HepG2 (cell line): ENCODE data around the gene UBC. TPM values are rescaled to one million over a fixed set of nuclear protein-coding genes. Genes with fewer than 3 reads are reported as not detected.

Experiments used
- ATAC-seq: fragments of 200-7000 bp; cut with Tn5 transposase; 3 replicates; pipeline ENCODE4 v1.9.1; 2020; ENCODE audit warnings: mild to moderate bottlenecking, moderate library complexity
- BruUV-seq: library from RNA; stranded (reverse); fragments of 400-500 nt; replicated peaks from 2 replicates; lab custom pipeline; 2021; lab: Mats Ljungman, UMichigan
- CTCF ChIA-PET: fragments of 300-600 bp; formaldehyde crosslinking; extraction: SDS; loops from one replicate; lab custom pipeline; 2021; ENCODE audit warnings: low total read pairs, inconsistent platforms, low intra/inter-chr PET ratio; lab: Yijun Ruan, JAX
- POLR2A ChIA-PET: fragments of 350-600 bp; sonication (Branson Sonifier 250); formaldehyde crosslinking; loops from one replicate; lab custom pipeline; 2020; ENCODE audit warnings: antibody characterized with exemption, inconsistent platforms; lab: Yijun Ruan, JAX
- DNase-seq: peaks from one replicate; pipeline ENCODE4 v3.0.0-alpha.2; 2015; ENCODE audit warnings: low spot score
- FAIRE-seq: peaks from 3 replicates; lab custom pipeline; 2011; peaks lifted over from hg19 to GRCh38; lab: Jason Lieb, UNC
- H2AFZ ChIP-seq: one replicate; pipeline ENCODE4 v1.6.1; 2011; ENCODE audit warnings: low read length, inconsistent platforms
- H3K27ac ChIP-seq: fragments of 300-600 bp; 3 replicates; pipeline ENCODE4 v1.8.0; 2011; ENCODE audit warnings: mixed run types, mild to moderate bottlenecking, mixed read lengths, low read length, inconsistent platforms; ENCODE audit not compliant: insufficient read depth; ENCODE audit errors: extremely low read length
- H3K27me3 ChIP-seq, 2 experiments: fragments of 200-600 bp in 1 of 2; 2 replicates in 1 of 2; 3 replicates in 1 of 2; pipeline versions ENCODE4 v1.6.0 to v1.8.0; 2011; ENCODE audit warnings: low read length in 2 of 2, mild to moderate bottlenecking in 2 of 2, moderate library complexity in 2 of 2, inconsistent platforms in 1 of 2; ENCODE audit not compliant: insufficient read depth in 2 of 2, control insufficient read depth in 1 of 2
- H3K36me3 ChIP-seq, 2 experiments: fragments of 200-600 bp in 1 of 2; replicated peaks in 1 of 2; 2 replicates in 1 of 2; 3 replicates in 1 of 2; pipeline versions ENCODE4 v1.5.1 to v1.8.0; 2011; ENCODE audit warnings: low read length in 2 of 2, inconsistent platforms in 1 of 2; ENCODE audit not compliant: insufficient read depth in 2 of 2, control insufficient read depth in 1 of 2
- H3K4me1 ChIP-seq: 2 replicates; pipeline ENCODE4 v1.5.1; 2012; ENCODE audit warnings: low read length, inconsistent platforms; ENCODE audit not compliant: insufficient read depth
- H3K4me2 ChIP-seq: 2 replicates; pipeline ENCODE4 v1.6.0; 2011; ENCODE audit warnings: low read depth, low read length, inconsistent platforms
- H3K4me3 ChIP-seq, 3 experiments: fragments of 200-600 bp in 1 of 3; sonication (generic), shearing (Covaris generic) in 1 of 3; replicated peaks in 1 of 3; 2 replicates each; pipeline ENCODE4 v1.5.1; 2011 to 2016; ENCODE audit warnings: low read length in 3 of 3, inconsistent platforms in 2 of 3, low read depth in 2 of 3, mild to moderate bottlenecking in 2 of 3, control low read depth in 1 of 3, mixed read lengths in 1 of 3; ENCODE audit not compliant: insufficient read depth in 1 of 3
- H3K79me2 ChIP-seq: one replicate; pipeline ENCODE4 v1.6.1; 2011; ENCODE audit warnings: low read length, inconsistent platforms; ENCODE audit not compliant: insufficient read depth
- H3K9ac ChIP-seq: 2 replicates; pipeline ENCODE4 v1.6.0; 2011; ENCODE audit warnings: mild to moderate bottlenecking, low read depth, low read length, inconsistent platforms; ENCODE audit not compliant: insufficient read depth
- H3K9me3 ChIP-seq: 2 replicates; pipeline ENCODE4 v1.5.1; 2012; ENCODE audit warnings: mild to moderate bottlenecking, low read length
- H4K20me1 ChIP-seq: 2 replicates; pipeline ENCODE4 v1.6.0; 2011; ENCODE audit warnings: inconsistent platforms, mild to moderate bottlenecking, low read length, moderate library complexity; ENCODE audit not compliant: insufficient read depth
- ELF3 ChIP-seq: IDR thresholded peaks from 2 replicates; pipeline ENCODE4 v1.6.1; 2016; ENCODE audit warnings: missing genetic modification reagents, missing compliant biosample characterization
- HDAC1 ChIP-seq: sonication (generic); formaldehyde crosslinking; IDR thresholded peaks from 2 replicates; pipeline ENCODE4 v1.5.1; 2020; ENCODE audit warnings: mild to moderate bottlenecking, missing genetic modification reagents
- PTBP1 ChIP-seq: fragments of 200-400 bp; formaldehyde crosslinking; IDR thresholded peaks from 2 replicates; pipeline ENCODE4 v1.6.1; 2018; ENCODE audit warnings: low read length, low read depth; ENCODE audit not compliant: poor library complexity, severe bottlenecking
- RXRA ChIP-seq: sonication (generic); formaldehyde crosslinking; IDR thresholded peaks from 2 replicates; pipeline ENCODE4 v1.5.1; 2020; ENCODE audit warnings: missing genetic modification reagents
- ZNF615 ChIP-seq: sonication (generic); formaldehyde crosslinking; IDR thresholded peaks from 2 replicates; pipeline ENCODE4 v1.5.0; 2020; ENCODE audit warnings: mild to moderate bottlenecking, missing genetic modification reagents, borderline replicate concordance
- ZNF629 ChIP-seq: sonication (generic); formaldehyde crosslinking; conservative IDR thresholded peaks from 2 replicates; pipeline ENCODE4 v1.5.0; 2020; ENCODE audit warnings: missing genetic modification reagents
- WGBS: methylation state at CpG from one replicate; pipeline ENCODE4 v1.1.6; 2017; ENCODE audit warnings: low lambda C conversion rate; 5-methylcytosine and 5-hydroxymethylcytosine counted together
- in situ Hi-C: cut with HindIII; loops from 2 replicates; pipeline ENCODE4 v1.10.0; 2017; ENCODE audit warnings: low pct_unique_long_range_greater_than_20kb; ENCODE audit not compliant: extremely low pct_ligation_motif_present
- intact Hi-C: fragments of 100-400 bp; cut with micrococcal nuclease; formaldehyde crosslinking; loops from one replicate; pipeline ENCODE4 v1.10.0; 2022; ENCODE audit not compliant: unreplicated experiment
- polyA plus RNA-seq, 8 experiments: library from polyadenylated mRNA; depleted of rRNA in 3 of 8; stranded (reverse) in 7 of 8; unstranded in 1 of 8; fragments of >200 nt; fragmentation: Illumina TruSeq in 4 of 8; extraction: Trizol in 4 of 8; gene quantifications; 2 replicates each; pipeline versions ENCODE4 v1.2.1 to v1.2.3, GENCODE V29; 2011 to 2016; ENCODE audit warnings: low read depth in 4 of 8, missing spikeins in 1 of 8, mixed read lengths in 1 of 8; ENCODE audit not compliant: insufficient read depth in 1 of 8
- total RNA-seq, 5 experiments: library from RNA; depleted of rRNA; stranded (reverse); fragments of >200 nt; fragmentation: Illumina TruSeq; extraction: Trizol; gene quantifications; 2 replicates each; pipeline ENCODE4 v1.2.3, GENCODE V29; 2016; ENCODE audit warnings: low read depth in 1 of 5
- TF ChIP-seq, protein P1 (sequence below), 2 experiments: sonication (generic) in 1 of 2; formaldehyde crosslinking in 1 of 2; IDR thresholded peaks; 2 replicates each; pipeline versions ENCODE4 v1.4.0 to v1.6.1; 2018 to 2020; ENCODE audit warnings: missing genetic modification reagents in 2 of 2, borderline replicate concordance in 1 of 2, low read depth in 1 of 2, mild to moderate bottlenecking in 1 of 2, missing biosample characterization in 1 of 2
- TF ChIP-seq, protein P2 (sequence below): IDR thresholded peaks from 2 replicates; pipeline ENCODE4 v1.6.1; 2016

UBC gene
- total and polyA plus RNA-seq, 2 of the 13 experiments (the other 11 are each of a cell fraction or from before 2014, with no cell fraction given) = 805 to 1,432 TPM

DNA sequence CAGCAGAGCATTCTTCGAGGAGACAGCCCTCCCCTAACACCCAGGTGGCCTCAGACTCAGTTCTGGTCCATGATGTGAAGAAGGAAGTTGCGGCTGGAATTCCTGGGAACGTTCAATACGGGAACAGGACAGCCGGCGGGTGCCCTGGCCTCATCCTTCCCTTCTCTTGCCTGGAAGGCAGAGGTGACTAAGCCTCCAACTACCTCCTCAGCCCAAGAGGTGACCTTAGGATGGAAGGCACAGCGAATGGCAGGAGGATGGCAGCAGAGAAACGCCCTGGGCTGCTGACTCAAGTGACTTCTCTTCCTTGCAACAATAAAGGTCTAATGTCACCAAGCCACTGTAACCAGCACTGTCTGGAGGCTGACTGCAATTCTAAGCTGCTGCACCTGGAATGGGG, 38.4 kb upstream of the UBC start:
- FAIRE-seq (no peak), ATAC-seq (no peak), DNase-seq (no peak)
- H3K9me3 ChIP-seq = no peaks in the 10 kb centered on the region
- no peak overlapping the region for H3K4me2 ChIP-seq
- H3K79me2 ChIP-seq = no peaks in the 10 kb centered on the region
- no peak overlapping the region for H3K9ac ChIP-seq
- no peak overlapping the region for H2AFZ ChIP-seq
- no peak overlapping the region for H3K4me3 ChIP-seq
- no peak overlapping the region for H3K27ac ChIP-seq
- POLR2A ChIA-PET = no interaction called here
- no TSS peak for BruUV-seq
- 79% methylated on average over 6 of the region's 8 CpGs for WGBS
- intact Hi-C loops (no loop called here), in situ Hi-C loops (no loop called here)
- no peaks in the 10 kb centered on the region for H3K27me3 ChIP-seq
- H3K4me1 ChIP-seq = no peaks in the 10 kb centered on the region
- CTCF ChIA-PET = no interaction called here
- TF ChIP-seq ELF3 (CRISPR knock-in tag) (no peak), PTBP1 (no peak), ZNF615 (no peak), ZNF629 (CRISPR knock-in tag) (no peak), RXRA (no peak), HDAC1 (CRISPR knock-in tag) (no peak)
- TF ChIP-seq, protein P1, sequence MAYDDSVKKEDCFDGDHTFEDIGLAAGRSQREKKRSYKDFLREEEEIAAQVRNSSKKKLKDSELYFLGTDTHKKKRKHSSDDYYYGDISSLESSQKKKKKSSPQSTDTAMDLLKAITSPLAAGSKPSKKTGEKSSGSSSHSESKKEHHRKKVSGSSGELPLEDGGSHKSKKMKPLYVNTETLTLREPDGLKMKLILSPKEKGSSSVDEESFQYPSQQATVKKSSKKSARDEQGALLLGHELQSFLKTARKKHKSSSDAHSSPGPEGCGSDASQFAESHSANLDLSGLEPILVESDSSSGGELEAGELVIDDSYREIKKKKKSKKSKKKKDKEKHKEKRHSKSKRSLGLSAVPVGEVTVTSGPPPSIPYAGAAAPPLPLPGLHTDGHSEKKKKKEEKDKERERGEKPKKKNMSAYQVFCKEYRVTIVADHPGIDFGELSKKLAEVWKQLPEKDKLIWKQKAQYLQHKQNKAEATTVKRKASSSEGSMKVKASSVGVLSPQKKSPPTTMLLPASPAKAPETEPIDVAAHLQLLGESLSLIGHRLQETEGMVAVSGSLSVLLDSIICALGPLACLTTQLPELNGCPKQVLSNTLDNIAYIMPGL (CRISPR knock-in tag; IDR thresholded peaks at IDR 0.05; ENCODE audit: borderline replicate concordance in 1 of 2, low read depth in 1 of 2) = no peak
- TF ChIP-seq, protein P2, sequence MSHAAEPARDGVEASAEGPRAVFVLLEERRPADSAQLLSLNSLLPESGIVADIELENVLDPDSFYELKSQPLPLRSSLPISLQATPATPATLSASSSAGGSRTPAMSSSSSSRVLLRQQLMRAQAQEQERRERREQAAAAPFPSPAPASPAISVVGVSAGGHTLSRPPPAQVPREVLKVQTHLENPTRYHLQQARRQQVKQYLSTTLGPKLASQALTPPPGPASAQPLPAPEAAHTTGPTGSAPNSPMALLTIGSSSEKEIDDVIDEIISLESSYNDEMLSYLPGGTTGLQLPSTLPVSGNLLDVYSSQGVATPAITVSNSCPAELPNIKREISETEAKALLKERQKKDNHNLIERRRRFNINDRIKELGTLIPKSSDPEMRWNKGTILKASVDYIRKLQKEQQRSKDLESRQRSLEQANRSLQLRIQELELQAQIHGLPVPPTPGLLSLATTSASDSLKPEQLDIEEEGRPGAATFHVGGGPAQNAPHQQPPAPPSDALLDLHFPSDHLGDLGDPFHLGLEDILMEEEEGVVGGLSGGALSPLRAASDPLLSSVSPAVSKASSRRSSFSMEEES (CRISPR knock-in tag) = no peak
- no peaks in the 10 kb centered on the region for H4K20me1 ChIP-seq
- H3K36me3 ChIP-seq = peaks cover 20 to 59% of the 10 kb centered on the region in 2 experiments; a peak in 4 of 5 replicates
